K562 (cell line): ENCODE data around the gene PYROXD2.

Experiments used
- EZH2 ChIP-seq: IDR thresholded peaks from 2 replicates; pipeline ENCODE4 v1.6.1; 2012; ENCODE audit warnings: low read depth, mild to moderate bottlenecking, inconsistent platforms, low read length, borderline replicate concordance
- NCOA4 ChIP-seq: fragments of 450-650 bp; IDR thresholded peaks from 2 replicates; pipeline ENCODE4 v1.6.1; 2018; ENCODE audit warnings: mild to moderate bottlenecking; ENCODE audit not compliant: partially characterized antibody
- SMARCC2 ChIP-seq: fragments of 450-650 bp; IDR thresholded peaks from 2 replicates; pipeline ENCODE4 v1.6.1; 2017; ENCODE audit warnings: antibody characterized with exemption, moderate library complexity, mild to moderate bottlenecking, low read depth
- SP1 ChIP-seq: sonication (generic); formaldehyde crosslinking; IDR thresholded peaks from 2 replicates; pipeline ENCODE4 v1.8.1; 2022; ENCODE audit warnings: mild to moderate bottlenecking, missing genetic modification reagents
- STAT5B ChIP-seq: fragments of 250-450 bp; sonication (Bioruptor Pico); IDR thresholded peaks from 2 replicates; pipeline ENCODE4 v1.8.0; 2021; ENCODE audit warnings: mild to moderate bottlenecking, inconsistent platforms
- ZNF124 ChIP-seq: sonication (generic); formaldehyde crosslinking; IDR thresholded peaks from 2 replicates; pipeline ENCODE4 v1.8.1; 2022; ENCODE audit warnings: missing genetic modification reagents
- ZNF3 ChIP-seq: fragments of 250-450 bp; sonication (Bioruptor Pico); IDR thresholded peaks from 2 replicates; pipeline ENCODE4 v1.5.0; 2021; ENCODE audit warnings: mild to moderate bottlenecking, moderate library complexity
- TF ChIP-seq, protein P1 (sequence below): fragments of 250-450 bp; sonication (Bioruptor Pico); IDR thresholded peaks from 2 replicates; pipeline ENCODE4 v1.6.1; 2021; ENCODE audit warnings: mild to moderate bottlenecking
- TF ChIP-seq, protein P2 (sequence below): fragments of 450-650 bp; formaldehyde crosslinking; IDR thresholded peaks from 2 replicates; pipeline ENCODE4 v1.4.0; 2020; ENCODE audit warnings: mild to moderate bottlenecking, mixed read lengths

GRCh38 chr10:98423691-98424120 lies 8.7 kb upstream of the PYROXD2 start:
- TF ChIP-seq ZNF124 (CRISPR knock-in tag) (no peak), NCOA4 (no peak), SMARCC2 (no peak), EZH2 (no peak), STAT5B (CRISPR knock-in tag) (no peak), SP1 (CRISPR knock-in tag) (no peak), ZNF3 (CRISPR knock-in tag) (no peak)
- TF ChIP-seq, protein P1, sequence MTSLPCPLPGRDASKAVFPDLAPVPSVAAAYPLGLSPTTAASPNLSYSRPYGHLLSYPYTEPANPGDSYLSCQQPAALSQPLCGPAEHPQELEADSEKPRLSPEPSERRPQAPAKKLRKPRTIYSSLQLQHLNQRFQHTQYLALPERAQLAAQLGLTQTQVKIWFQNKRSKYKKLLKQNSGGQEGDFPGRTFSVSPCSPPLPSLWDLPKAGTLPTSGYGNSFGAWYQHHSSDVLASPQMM, result no peak
- TF ChIP-seq, protein P2, sequence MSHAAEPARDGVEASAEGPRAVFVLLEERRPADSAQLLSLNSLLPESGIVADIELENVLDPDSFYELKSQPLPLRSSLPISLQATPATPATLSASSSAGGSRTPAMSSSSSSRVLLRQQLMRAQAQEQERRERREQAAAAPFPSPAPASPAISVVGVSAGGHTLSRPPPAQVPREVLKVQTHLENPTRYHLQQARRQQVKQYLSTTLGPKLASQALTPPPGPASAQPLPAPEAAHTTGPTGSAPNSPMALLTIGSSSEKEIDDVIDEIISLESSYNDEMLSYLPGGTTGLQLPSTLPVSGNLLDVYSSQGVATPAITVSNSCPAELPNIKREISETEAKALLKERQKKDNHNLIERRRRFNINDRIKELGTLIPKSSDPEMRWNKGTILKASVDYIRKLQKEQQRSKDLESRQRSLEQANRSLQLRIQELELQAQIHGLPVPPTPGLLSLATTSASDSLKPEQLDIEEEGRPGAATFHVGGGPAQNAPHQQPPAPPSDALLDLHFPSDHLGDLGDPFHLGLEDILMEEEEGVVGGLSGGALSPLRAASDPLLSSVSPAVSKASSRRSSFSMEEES (CRISPR knock-in tag), result no peak
